ENCODE measurements around the gene VKORC1.
"Not testable (repeated sequence)": the region's sequence is repeated elsewhere in the genome, so short reads cannot be mapped to it uniquely, and the experiment has no call there.

The VKORC1 gene

GRCh38 chr16:31107465-31107867, 12.9 kb upstream of the VKORC1 start:
- DNase-seq (ENCODE audit: low read depth), result no peak

GRCh38 chr16:31106509-31107464, 12.2 kb upstream of the VKORC1 start:
- DNase-seq (ENCODE audit: low read depth), result no peak

DNA sequence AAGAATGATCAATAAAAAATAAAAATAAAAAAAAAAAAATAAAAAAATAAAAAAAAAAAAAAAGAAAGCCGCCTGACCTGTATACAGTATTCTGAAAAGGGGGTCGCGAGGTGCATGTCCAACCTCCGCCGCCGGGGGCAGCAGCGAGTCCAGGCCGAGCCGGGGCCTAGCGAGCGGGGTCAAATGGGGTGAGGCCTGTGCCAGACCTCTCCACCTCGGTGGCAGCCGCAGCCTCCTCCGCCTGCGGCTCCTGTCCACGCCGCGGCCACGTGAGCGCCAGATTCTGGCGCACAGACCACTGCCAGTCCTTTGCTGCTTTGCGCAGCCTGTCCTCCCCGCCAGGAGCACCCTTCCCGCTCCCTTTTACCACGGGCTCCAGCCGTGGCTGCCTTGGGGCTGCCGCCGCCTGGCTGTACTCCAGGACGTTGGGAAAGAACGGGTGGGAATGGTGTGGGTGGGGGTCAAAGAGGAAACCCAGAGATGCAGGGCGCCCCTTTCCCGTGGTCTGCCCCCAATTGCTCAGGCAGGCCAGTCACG, 11.1 kb upstream of the VKORC1 start:
- DNase-seq (ENCODE audit: low read depth), result peak; percentile 60

DNA sequence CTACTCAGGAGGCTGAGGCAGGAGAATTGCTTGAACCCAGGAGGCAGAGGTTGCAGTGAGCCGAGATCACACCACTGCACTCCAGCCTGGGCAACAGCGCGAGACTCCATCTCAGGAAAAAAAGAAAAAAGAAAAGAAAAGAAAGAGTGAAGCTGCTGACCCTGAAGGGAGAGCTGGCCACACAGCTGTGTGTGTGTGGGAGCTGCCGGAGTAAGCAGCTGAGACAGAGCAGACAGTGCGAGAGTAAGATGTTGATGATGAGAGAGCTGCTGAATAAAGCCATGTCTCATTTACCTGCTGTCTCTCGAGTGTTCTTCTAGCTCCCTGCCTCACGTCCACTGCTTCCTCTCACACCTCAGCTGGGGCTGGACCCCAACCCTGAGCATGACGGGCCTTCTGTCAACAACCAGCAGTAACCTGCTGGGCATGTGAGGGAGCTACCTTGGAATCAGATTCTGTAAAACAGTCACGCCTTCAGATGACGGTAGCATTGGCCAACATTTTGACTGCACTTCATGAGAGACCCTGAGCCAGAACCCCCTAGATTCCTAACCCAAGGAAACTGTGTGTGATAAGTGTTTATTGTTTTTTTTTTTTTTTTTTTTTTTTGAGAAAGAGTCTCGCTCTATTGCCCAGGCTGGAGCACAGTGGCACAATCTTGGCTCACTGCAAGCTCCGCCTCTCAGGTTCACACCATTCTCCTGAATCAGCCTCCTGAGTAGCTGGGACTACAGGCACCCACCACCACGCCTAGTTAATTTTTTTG, 6.5 kb upstream of the VKORC1 start:
- DNase-seq (ENCODE audit: low read depth), result not testable (repeated sequence)

GRCh38 chr16:31099860-31100638, 5.5 kb upstream of the VKORC1 start:
- no peak for DNase-seq (ENCODE audit: low read depth)

- no peak for DNase-seq (ENCODE audit: low read depth)
These were observed 541 bp downstream of the VKORC1 start for GRCh38 chr16:31094088-31094423.

GRCh38 chr16:31093132-31093703, 1.4 kb downstream of the VKORC1 start:
- no peak for DNase-seq (ENCODE audit: low read depth)

GRCh38 chr16:31092330-31092729, 2.3 kb downstream of the VKORC1 start:
- no peak for DNase-seq (ENCODE audit: low read depth)

DNA sequence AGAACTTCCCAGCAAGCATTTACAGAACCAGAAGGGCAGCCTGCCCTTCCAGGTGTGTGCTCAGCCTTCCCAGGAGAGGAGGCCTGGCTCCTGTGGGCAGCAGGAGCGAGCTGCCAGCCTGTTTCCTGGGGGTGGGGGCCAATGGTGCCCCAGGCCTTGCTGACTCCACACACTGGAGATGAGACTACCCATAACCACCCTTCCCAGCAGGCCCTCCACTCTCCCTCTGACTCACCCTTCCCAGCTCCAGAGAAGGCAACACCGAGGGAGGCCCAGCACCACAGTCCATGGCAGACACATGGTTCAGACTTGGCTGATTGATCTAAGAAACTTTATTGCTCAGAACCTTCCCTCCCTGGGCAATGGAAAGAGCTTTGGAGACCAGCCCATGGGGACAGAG, 4.1 kb downstream of the VKORC1 start:
- DNase-seq (ENCODE audit: low read depth), result no peak

DNA sequence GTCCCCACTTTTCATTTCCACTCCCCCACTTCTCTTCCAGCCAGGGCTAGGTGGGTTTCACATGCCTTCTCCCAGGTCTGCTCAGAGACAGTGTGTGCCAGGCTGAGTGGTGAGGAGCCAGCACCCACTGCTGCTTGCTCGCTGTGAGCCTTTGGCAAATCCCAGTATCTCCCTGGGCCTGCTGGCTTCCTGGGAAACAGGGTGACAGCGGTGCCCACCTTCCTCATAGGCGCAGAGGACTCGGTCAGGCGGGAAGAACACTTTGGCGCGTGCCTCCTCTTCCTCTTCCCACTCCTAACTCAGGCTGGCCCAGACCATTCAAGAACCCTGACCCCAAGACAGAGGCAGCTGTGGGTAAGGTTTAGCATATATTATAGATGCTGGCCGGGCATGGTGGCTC, 5.4 kb downstream of the VKORC1 start:
- no peak for DNase-seq (ENCODE audit: low read depth)

GRCh38 chr16:31088459-31089183, 6.0 kb downstream of the VKORC1 start, which contains the start of gene PRSS53:
TSS of gene PRSS53 (minus strand) at chr16:31088943. CDS start at chr16:31088809, 134 bp downstream.
- DNase-seq (ENCODE audit: low read depth), result no peak

GRCh38 chr16:31087971-31088370, 6.6 kb downstream of the VKORC1 start:
- DNase-seq (ENCODE audit: low read depth), result no peak

GRCh38 chr16:31087481-31087880, 7.1 kb downstream of the VKORC1 start:
- DNase-seq (ENCODE audit: low read depth), result no peak

- DNase-seq (ENCODE audit: low read depth), result no peak
These were observed 8.0 kb downstream of the VKORC1 start for GRCh38 chr16:31086629-31086906.

DNA sequence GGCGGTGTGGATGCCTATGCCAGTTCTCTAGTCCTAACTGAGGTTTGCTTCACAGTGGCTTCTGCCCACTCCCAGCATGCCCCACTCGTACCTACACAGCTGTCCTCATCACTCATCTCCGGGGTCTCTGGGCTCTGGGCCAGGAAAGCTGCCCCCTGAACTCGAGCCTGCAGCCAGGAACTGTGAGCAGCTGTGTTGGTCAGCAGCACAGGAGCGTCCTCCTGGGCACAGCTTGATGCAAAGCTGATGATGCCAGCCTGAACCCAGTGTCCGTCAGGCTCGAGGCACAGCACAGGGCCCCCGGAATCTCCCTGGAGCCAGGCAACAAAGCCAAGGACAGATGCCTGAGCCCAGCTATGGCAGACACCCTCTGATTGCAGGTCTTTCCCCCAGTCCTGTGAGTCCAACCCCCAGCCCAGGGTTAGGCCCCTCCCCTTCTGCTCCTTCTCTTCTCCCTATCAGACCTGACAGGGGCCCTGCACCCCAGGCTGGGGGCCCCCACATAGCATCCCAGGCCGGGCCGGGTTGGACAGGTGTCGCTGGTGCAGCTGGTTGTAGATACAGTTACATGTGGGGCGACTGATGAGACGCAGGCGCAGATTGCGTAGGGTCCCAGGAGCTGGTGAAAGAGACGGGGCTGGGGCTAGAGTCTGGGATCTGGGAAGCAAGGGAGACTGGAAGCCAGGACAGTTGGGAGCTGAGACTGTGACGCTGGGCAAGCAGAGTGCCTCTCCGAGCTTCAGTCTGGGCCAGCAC, 8.5 kb downstream of the VKORC1 start:
- DNase-seq (ENCODE audit: low read depth), result no peak

- DNase-seq (ENCODE audit: low read depth), result no peak
These were observed 9.2 kb downstream of the VKORC1 start for GRCh38 chr16:31085411-31085810.

- no peak for DNase-seq (ENCODE audit: low read depth)
These were observed 9.9 kb downstream of the VKORC1 start for GRCh38 chr16:31084584-31085302.

GRCh38 chr16:31083981-31084380, 10.6 kb downstream of the VKORC1 start:
- DNase-seq (ENCODE audit: low read depth), result no peak

- DNase-seq (ENCODE audit: low read depth), result no peak
These were observed 11.0 kb downstream of the VKORC1 start for GRCh38 chr16:31083556-31083955.

- DNase-seq (ENCODE audit: low read depth), result no peak
These were observed 11.5 kb downstream of the VKORC1 start for GRCh38 chr16:31083081-31083480.
